ENCODE measurements around the gene APPL2.

GRCh38 chr12:105237666-105238065 lies 1.7 kb upstream of the APPL2 start:
- TF ChIP-seq CTCF (IDR thresholded peaks at IDR 0.05), result no peak
- TF ChIP-seq POLR2A (IDR thresholded peaks at IDR 0.05), result no peak
- no peak for TF ChIP-seq POLR2AphosphoS5 (IDR thresholded peaks at IDR 0.05)

All from transverse colon (tissue), 4 donors.